WERI-Rb-1 (cell line): ENCODE measurements around the gene CEP72.

Experiments
- DNase-seq: peaks from one replicate; pipeline ENCODE4 v3.0.0-alpha.2; 2020
- H3K27ac ChIP-seq: fragments of 250-450 bp; sonication (Bioruptor Pico); 2 replicates; pipeline ENCODE4 v1.5.1; 2020; ENCODE audit warnings: mild to moderate bottlenecking, moderate library complexity
- H3K27me3 ChIP-seq: fragments of 250-450 bp; sonication (Bioruptor Pico); 2 replicates; pipeline ENCODE4 v1.5.1; 2021; ENCODE audit warnings: mild to moderate bottlenecking, low read depth, moderate library complexity; ENCODE audit not compliant: insufficient read depth, severe bottlenecking
- H3K36me3 ChIP-seq: fragments of 250-450 bp; sonication (Bioruptor Pico); 2 replicates; pipeline ENCODE4 v1.5.1; 2020; ENCODE audit warnings: mild to moderate bottlenecking, moderate library complexity
- H3K4me3 ChIP-seq: 2 replicates; pipeline ENCODE4 v1.5.1; 2011; ENCODE audit warnings: low read depth, mild to moderate bottlenecking, control low read depth, low read length
- H3K9me3 ChIP-seq: fragments of 250-450 bp; sonication (Bioruptor Pico); 2 replicates; pipeline ENCODE4 v1.5.1; 2021; ENCODE audit warnings: mild to moderate bottlenecking, moderate library complexity; ENCODE audit not compliant: severe bottlenecking
- CTCF ChIP-seq: IDR thresholded peaks from 2 replicates; pipeline ENCODE4 v1.5.1; 2011; ENCODE audit warnings: low read depth, mild to moderate bottlenecking, control low read depth, inconsistent platforms, low read length

The CEP72 gene

DNA sequence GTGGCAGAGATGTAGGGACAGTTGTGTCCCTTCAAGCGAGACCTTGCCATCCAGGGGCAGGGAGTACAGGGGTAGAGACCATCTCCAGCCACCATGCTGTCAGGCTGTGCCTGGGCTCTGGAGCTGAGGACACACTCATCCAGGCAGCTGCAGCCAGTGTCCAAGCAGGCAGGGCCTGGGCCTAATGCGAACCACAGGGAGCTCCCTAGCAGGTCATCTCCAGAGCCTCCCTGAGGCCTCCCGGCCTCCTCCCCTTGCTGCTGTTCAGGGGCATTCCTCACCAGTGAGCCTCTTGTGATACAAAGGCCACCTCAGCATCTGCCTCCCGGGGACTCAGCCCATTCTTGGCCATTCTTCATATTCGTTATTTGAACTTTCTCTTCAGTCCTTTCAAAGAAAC, 46.0 kb downstream of the CEP72 start:
- Histone ChIP-seq H3K27me3 (no peaks in the 10 kb centered on the region), H3K27ac (no peak overlapping the region), H3K4me3 (no peak overlapping the region), H3K36me3 (peaks cover 78% of the 10 kb centered on the region), H3K9me3 (no peaks in the 10 kb centered on the region)
- TF ChIP-seq CTCF = no peak
- no peak for DNase-seq

DNA sequence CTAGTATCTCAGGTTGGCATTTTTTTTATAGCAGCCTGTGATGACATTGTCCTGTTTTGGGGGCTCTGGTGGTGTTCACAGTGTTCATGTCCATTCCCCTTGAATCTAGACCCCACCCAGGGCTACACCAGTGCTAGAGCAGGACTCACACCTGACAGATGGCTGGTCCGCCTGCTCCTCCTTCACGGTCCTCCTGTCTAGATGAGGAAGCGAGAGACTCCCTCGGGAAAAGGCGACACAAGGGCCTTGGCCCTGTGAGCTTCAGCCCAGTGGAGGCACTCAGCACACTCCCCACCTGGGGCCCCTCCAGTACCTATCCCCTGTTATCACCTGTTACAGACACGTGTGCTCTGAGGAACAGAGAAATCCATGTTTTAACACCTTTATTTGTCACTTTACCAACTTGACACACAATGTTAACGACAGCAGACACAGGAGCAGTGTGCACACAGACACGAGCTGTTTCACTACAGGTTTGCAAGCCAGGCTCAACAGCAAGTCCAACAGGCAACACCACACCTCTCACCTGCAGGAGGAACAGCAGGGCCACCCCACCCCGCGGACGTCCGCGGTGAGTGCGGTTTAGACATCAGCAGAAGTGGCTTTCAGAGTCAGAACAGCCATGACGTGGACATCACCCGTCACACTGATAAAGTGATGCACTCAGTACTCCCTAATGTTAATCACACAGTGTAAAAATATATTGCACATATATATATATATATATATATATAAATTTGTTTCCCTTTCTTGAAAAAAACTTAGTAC, 47.5 kb downstream of the CEP72 start:
- no peak overlapping the region for H3K27ac ChIP-seq
- DNase-seq = no peak
- H3K9me3 ChIP-seq = no peaks in the 10 kb centered on the region
- H3K27me3 ChIP-seq = no peaks in the 10 kb centered on the region
- no peak overlapping the region for H3K4me3 ChIP-seq
- peaks cover 78% of the 10 kb centered on the region for H3K36me3 ChIP-seq
- no peak for TF ChIP-seq CTCF

- H3K4me3 ChIP-seq = no peak overlapping the region
- no peak overlapping the region for H3K27ac ChIP-seq
- no peak for DNase-seq
- TF ChIP-seq CTCF = no peak
- H3K36me3 ChIP-seq = peaks cover 81% of the 10 kb centered on the region
- no peaks in the 10 kb centered on the region for H3K9me3 ChIP-seq
- no peaks in the 10 kb centered on the region for H3K27me3 ChIP-seq
Observed at GRCh38 chr5:660491-661030, 48.4 kb downstream of the CEP72 start.

DNA sequence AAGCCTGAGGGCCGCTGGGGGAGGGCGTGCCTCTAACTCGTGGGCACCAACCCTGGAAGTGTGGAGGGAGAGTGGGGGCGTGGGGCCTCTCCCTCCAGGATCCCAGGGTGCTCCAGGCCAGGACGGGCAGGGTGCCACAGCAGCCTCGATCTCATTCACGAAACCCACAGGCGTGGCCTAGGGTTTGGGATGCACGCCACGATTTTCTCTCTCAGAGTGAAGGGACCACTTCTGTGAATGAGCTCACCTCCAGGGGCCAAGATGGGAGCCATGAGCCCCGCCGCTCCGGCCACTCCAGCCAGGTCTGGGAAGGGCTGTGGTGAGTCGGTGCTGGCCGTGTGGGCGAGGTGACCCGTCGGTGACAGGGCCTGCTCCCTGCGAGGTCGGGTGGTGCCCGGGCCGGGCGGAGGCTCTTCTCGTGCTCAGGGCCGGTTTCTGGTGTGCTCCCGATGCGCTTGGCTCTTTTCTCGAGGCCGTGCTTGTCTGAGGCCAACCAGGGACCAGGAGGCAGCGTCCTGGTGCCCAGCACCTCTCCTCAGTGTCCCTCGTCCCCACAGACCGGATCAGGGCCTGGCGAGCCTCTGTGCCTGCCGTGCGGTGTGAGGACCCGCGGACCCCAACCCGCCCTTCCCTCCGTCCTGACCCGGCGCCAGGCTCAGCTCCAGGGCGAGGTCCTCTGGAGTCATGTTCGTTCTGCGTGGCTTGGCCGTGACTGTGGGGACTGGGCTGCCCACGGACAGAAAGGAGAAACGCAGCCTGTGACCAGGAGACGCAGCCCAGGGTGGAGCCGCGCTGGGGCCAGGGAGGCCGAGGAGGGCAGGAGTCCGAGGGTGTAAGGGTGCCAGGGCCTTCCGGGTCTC, 50.0 kb downstream of the CEP72 start:
- H3K36me3 ChIP-seq = peaks cover 86% of the 10 kb centered on the region
- H3K4me3 ChIP-seq = no peak overlapping the region
- no peak for DNase-seq
- no peaks in the 10 kb centered on the region for H3K27me3 ChIP-seq
- H3K27ac ChIP-seq = no peak overlapping the region
- H3K9me3 ChIP-seq = no peaks in the 10 kb centered on the region
- TF ChIP-seq CTCF = no peak

- H3K27ac ChIP-seq = no peak overlapping the region
- no peak for TF ChIP-seq CTCF
- H3K27me3 ChIP-seq = no peaks in the 10 kb centered on the region
- peaks cover 82% of the 10 kb centered on the region for H3K36me3 ChIP-seq
- DNase-seq = no peak
- no peak overlapping the region for H3K4me3 ChIP-seq
- H3K9me3 ChIP-seq = no peaks in the 10 kb centered on the region
Observed at GRCh38 chr5:662751-663435, 50.8 kb downstream of the CEP72 start.
